Measurements from ENCODE around the gene MMP2.

The MMP2 gene

GRCh38 chr16:55477736-55478135 lies 1.3 kb upstream of the MMP2 start:
- Histone ChIP-seq H3K4me3 (IDR thresholded peaks at IDR 0.05; ENCODE audit: insufficient read depth, low read depth, low read length) (no peak overlapping the region), H3K4me2 (no peak overlapping the region), H3K79me2 (ENCODE audit: insufficient read depth, low read depth) (no peaks in the 10 kb centered on the region), H3K27me3 (ENCODE audit: insufficient read depth, low read depth) (no peaks in the 10 kb centered on the region), H3K4me1 (ENCODE audit: low read depth, poor library complexity, severe bottlenecking) (no peaks in the 10 kb centered on the region), H2AFZ (ENCODE audit: low read depth) (no peak overlapping the region), H3K9ac (no peak overlapping the region), H3K36me3 (ENCODE audit: insufficient read depth) (no peaks in the 10 kb centered on the region), H3K27ac (no peak overlapping the region), H4K20me1 (ENCODE audit: insufficient read depth) (no peaks in the 10 kb centered on the region)
- no peak for TF ChIP-seq CTCF (conservative IDR thresholded peaks at IDR 0.05; ENCODE audit: low read depth, low read length)

- H3K36me3 ChIP-seq (ENCODE audit: insufficient read depth), result no peaks in the 10 kb centered on the region
- H4K20me1 ChIP-seq (ENCODE audit: insufficient read depth), result no peaks in the 10 kb centered on the region
- H3K4me3 ChIP-seq (IDR thresholded peaks at IDR 0.05; ENCODE audit: insufficient read depth, low read depth, low read length), result no peak overlapping the region
- H2AFZ ChIP-seq (ENCODE audit: low read depth), result no peak overlapping the region
- no peak overlapping the region for H3K9ac ChIP-seq
- no peak overlapping the region for H3K27ac ChIP-seq
- no peaks in the 10 kb centered on the region for H3K4me1 ChIP-seq (ENCODE audit: low read depth, poor library complexity, severe bottlenecking)
- H3K27me3 ChIP-seq (ENCODE audit: insufficient read depth, low read depth), result no peaks in the 10 kb centered on the region
- H3K79me2 ChIP-seq (ENCODE audit: insufficient read depth, low read depth), result no peaks in the 10 kb centered on the region
- H3K4me2 ChIP-seq, result no peak overlapping the region
- TF ChIP-seq CTCF (conservative IDR thresholded peaks at IDR 0.05; ENCODE audit: low read depth, low read length), result no peak
Measured at GRCh38 chr16:55479430-55480140, 587 bp downstream of the MMP2 start.

GRCh38 chr16:55480228-55480655 lies 1.2 kb downstream of the MMP2 start:
- Histone ChIP-seq H4K20me1 (ENCODE audit: insufficient read depth) (no peaks in the 10 kb centered on the region), H3K9ac (no peak overlapping the region), H3K79me2 (ENCODE audit: insufficient read depth, low read depth) (no peaks in the 10 kb centered on the region), H3K4me1 (ENCODE audit: low read depth, poor library complexity, severe bottlenecking) (no peaks in the 10 kb centered on the region), H3K27ac (no peak overlapping the region), H3K4me3 (IDR thresholded peaks at IDR 0.05; ENCODE audit: insufficient read depth, low read depth, low read length) (no peak overlapping the region), H3K27me3 (ENCODE audit: insufficient read depth, low read depth) (no peaks in the 10 kb centered on the region), H2AFZ (ENCODE audit: low read depth) (no peak overlapping the region), H3K4me2 (no peak overlapping the region), H3K36me3 (ENCODE audit: insufficient read depth) (no peaks in the 10 kb centered on the region)
- no peak for TF ChIP-seq CTCF (conservative IDR thresholded peaks at IDR 0.05; ENCODE audit: low read depth, low read length)

GRCh38 chr16:55481023-55481422 lies 2.0 kb downstream of the MMP2 start:
- Histone ChIP-seq H2AFZ (ENCODE audit: low read depth) (no peak overlapping the region), H3K9ac (no peak overlapping the region), H3K4me3 (IDR thresholded peaks at IDR 0.05; ENCODE audit: insufficient read depth, low read depth, low read length) (no peak overlapping the region), H3K79me2 (ENCODE audit: insufficient read depth, low read depth) (no peaks in the 10 kb centered on the region), H3K4me2 (no peak overlapping the region), H3K4me1 (ENCODE audit: low read depth, poor library complexity, severe bottlenecking) (no peaks in the 10 kb centered on the region), H3K27ac (no peak overlapping the region), H3K27me3 (ENCODE audit: insufficient read depth, low read depth) (no peaks in the 10 kb centered on the region), H3K36me3 (ENCODE audit: insufficient read depth) (no peaks in the 10 kb centered on the region), H4K20me1 (ENCODE audit: insufficient read depth) (no peaks in the 10 kb centered on the region)
- no peak for TF ChIP-seq CTCF (conservative IDR thresholded peaks at IDR 0.05; ENCODE audit: low read depth, low read length)
